HFFc6 (cell line): Measurements from ENCODE around the gene C9orf78. TPM values are rescaled to one million over a fixed set of nuclear protein-coding genes. Genes with fewer than 3 reads are reported as not detected.

Experiments used
- DNase-seq: peaks from one replicate; pipeline ENCODE4 v3.0.0-alpha.2; 2018
- H3K27ac Mint-ChIP-seq: 2 replicates; pipeline ENCODE4 v1.8.0; 2020; ENCODE audit warnings: mild to moderate bottlenecking, mixed read lengths
- H3K27me3 Mint-ChIP-seq: 2 replicates; pipeline ENCODE4 v1.8.0; 2021; ENCODE audit warnings: mild to moderate bottlenecking, moderate library complexity, mixed read lengths; ENCODE audit not compliant: insufficient read depth
- H3K36me3 Mint-ChIP-seq: 2 replicates; pipeline ENCODE4 v1.8.0; 2021; ENCODE audit warnings: low read depth, mixed read lengths
- H3K4me1 Mint-ChIP-seq: 2 replicates; pipeline ENCODE4 v1.8.0; 2020; ENCODE audit warnings: low read depth, mixed read lengths
- H3K4me3 Mint-ChIP-seq: 2 replicates; pipeline ENCODE4 v1.8.0; 2020; ENCODE audit warnings: mild to moderate bottlenecking, moderate library complexity, mixed read lengths
- H3K9me3 Mint-ChIP-seq: 2 replicates; pipeline ENCODE4 v1.8.0; 2020; ENCODE audit warnings: mild to moderate bottlenecking, mixed read lengths
- total RNA-seq, 6 experiments: library from RNA; stranded (reverse); fragmentation: NEBNext Ultra II Directional; extraction: Animal tissue kit (Norgen Biotek cat#: 25700); gene quantifications; 2 replicates in 1 of 6; 3 replicates in 5 of 6; pipeline ENCODE4 v1.2.3, GENCODE V29; 2021
- TF ChIP-seq, protein P1 (sequence below): fragments of 200-600 bp; sonication (generic); IDR thresholded peaks from 2 replicates; pipeline ENCODE4 v1.5.0; 2021; ENCODE audit warnings: antibody characterized with exemption, mild to moderate bottlenecking

Gene C9orf78
- total RNA-seq, 6 experiments from 2014 or later: 42.8 to 52.7 (median 48.5) TPM

DNA sequence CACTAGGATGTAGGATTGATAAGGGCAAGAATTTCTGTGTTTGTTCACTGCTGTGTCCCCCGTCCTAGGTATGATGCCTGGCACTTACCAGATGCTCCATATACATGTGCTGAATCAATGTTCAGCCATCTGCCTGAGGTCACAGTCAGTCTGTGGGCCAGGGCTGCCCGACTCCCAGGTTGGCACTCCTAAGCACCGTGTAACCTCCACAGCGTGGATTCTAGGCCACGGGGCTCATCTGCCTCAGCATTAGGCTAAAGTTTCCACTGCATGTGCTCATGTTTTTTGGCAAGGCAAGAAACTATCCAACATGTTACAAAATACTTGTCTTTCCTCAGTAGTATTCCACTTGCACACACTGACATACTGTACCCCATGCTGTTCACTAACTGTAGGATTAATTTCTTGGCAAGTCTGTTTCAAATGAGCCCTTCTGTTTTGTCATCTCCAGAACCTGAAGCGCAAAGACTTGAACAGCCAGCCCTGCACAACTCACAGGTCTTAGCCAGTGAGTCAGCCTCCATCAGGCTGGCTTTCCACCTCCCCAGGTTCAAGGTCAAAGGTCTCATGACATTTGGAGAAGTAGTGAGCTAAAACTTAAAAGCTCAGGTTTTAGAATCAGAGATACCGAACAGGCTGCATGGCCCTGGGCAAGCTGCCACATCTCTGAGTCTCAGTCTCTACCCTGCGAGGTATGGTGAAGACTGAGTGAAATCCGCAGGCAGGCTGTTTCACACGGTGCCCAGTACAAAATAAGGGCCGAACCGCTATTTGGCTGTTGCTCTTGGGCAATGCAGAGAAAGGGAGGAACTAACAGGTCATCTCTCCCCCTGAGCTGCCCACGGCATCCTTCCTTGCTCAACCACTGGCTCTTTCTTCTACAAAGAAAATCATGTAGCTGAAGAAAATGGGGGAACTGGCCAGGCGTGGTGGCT is 18.3 kb downstream of the C9orf78 start:
- peaks cover 7% of the 10 kb centered on the region for H3K27me3 Mint-ChIP-seq
- peaks cover 30% of the 10 kb centered on the region; the same call in 1 of the 2 replicates for H3K36me3 Mint-ChIP-seq
- TF ChIP-seq, protein P1, sequence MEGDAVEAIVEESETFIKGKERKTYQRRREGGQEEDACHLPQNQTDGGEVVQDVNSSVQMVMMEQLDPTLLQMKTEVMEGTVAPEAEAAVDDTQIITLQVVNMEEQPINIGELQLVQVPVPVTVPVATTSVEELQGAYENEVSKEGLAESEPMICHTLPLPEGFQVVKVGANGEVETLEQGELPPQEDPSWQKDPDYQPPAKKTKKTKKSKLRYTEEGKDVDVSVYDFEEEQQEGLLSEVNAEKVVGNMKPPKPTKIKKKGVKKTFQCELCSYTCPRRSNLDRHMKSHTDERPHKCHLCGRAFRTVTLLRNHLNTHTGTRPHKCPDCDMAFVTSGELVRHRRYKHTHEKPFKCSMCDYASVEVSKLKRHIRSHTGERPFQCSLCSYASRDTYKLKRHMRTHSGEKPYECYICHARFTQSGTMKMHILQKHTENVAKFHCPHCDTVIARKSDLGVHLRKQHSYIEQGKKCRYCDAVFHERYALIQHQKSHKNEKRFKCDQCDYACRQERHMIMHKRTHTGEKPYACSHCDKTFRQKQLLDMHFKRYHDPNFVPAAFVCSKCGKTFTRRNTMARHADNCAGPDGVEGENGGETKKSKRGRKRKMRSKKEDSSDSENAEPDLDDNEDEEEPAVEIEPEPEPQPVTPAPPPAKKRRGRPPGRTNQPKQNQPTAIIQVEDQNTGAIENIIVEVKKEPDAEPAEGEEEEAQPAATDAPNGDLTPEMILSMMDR: no peak
- H3K9me3 Mint-ChIP-seq: no peaks in the 10 kb centered on the region
- H3K4me3 Mint-ChIP-seq: no peak overlapping the region
- no peaks in the 10 kb centered on the region for H3K4me1 Mint-ChIP-seq
- no peak overlapping the region for H3K27ac Mint-ChIP-seq
- DNase-seq: no peak

DNA sequence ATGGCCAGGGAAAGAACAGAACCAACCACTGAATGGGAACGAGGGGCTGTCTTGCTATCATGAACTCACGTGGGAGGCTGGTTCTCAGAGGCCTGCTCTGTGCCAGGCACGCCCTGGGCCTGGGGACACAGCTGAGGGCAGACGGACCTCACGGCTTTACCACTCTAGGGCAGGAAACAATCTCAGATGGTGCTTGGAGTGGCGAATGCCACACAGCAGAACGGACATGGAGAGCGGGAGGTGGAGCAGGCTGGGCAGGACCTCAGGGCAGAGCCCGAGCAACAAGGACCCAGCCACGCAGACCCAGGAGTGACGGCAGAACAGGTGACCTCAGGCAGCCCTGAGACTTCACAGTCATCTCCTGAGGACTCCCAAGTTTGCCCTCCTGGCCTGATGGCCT is 19.8 kb downstream of the C9orf78 start:
- DNase-seq: no peak
- Mint-ChIP-seq H3K27me3 (peaks cover 7% of the 10 kb centered on the region), H3K27ac (no peak overlapping the region), H3K9me3 (no peaks in the 10 kb centered on the region), H3K4me3 (no peak overlapping the region), H3K36me3 (peaks cover 30% of the 10 kb centered on the region; the same call in 1 of the 2 replicates), H3K4me1 (no peaks in the 10 kb centered on the region)
- TF ChIP-seq, protein P1: no peak

DNA sequence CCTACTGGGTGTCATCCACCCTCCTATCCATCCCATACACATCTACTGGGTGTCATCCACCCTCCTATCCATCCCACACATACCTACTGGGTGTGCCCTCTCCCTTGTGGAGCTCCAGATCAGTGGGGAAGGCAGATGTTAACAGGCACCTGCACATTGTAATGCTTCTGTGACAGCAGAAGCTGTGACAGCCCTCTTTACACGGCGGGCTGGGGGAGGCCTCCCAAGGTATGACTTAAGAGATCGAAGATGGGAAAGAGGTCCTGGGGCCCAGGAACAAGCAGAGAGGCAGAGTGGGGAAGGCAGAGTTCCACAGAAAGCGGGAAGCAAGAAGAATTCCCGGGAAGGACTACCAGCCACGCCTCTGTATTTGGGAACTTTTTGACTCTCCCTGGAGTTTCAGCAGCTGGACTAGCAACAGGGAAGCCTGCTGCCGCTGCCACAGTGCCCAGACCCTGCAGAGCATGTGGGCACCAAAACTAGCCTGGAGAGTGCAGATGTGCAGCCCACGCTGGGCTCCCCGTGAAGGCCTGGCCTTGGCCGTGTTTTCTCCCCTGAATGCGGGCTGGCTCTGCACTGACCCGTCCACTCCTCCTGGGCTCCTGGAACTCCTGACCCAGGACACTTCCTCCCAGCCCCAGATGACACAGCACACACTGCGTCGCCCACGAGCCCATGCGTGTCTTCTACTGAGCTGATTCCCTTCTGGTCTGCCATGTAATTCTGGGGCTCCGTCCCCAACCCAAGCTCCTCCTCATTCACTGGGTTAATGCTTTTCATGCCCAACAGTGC is 20.4 kb downstream of the C9orf78 start:
- H3K4me1 Mint-ChIP-seq: no peaks in the 10 kb centered on the region
- H3K9me3 Mint-ChIP-seq: no peaks in the 10 kb centered on the region
- DNase-seq: no peak
- no peak overlapping the region for H3K27ac Mint-ChIP-seq
- TF ChIP-seq, protein P1: no peak
- no peak overlapping the region for H3K4me3 Mint-ChIP-seq
- H3K36me3 Mint-ChIP-seq: peaks cover 35% of the 10 kb centered on the region; the same call in 1 of the 2 replicates
- H3K27me3 Mint-ChIP-seq: peaks cover 7% of the 10 kb centered on the region

DNA sequence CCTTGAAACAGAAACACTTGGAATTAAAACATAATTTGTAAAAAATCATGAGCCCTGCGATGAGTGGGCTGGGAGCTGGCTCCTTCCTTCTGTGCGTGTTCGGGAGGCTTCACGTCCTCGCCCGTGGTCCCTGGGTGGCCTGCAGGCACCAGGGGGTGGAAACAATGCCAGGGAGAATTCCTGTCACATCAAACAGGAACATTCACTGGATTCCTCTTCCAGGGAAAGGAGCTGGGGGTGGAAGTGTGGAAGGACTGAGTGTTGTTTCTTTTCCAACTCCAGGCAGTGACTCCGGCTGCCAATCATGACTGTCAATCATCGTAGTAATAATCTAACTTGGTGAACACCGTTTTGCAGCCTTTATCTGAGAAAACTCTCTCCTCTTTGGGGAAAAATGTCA is 21.4 kb downstream of the C9orf78 start:
- peaks cover 7% of the 10 kb centered on the region for H3K27me3 Mint-ChIP-seq
- DNase-seq: no peak
- H3K27ac Mint-ChIP-seq: no peak overlapping the region
- H3K4me1 Mint-ChIP-seq: no peaks in the 10 kb centered on the region
- H3K4me3 Mint-ChIP-seq: no peak overlapping the region
- TF ChIP-seq, protein P1: no peak
- no peaks in the 10 kb centered on the region for H3K9me3 Mint-ChIP-seq
- peaks cover 30% of the 10 kb centered on the region; the same call in 1 of the 2 replicates for H3K36me3 Mint-ChIP-seq

DNA sequence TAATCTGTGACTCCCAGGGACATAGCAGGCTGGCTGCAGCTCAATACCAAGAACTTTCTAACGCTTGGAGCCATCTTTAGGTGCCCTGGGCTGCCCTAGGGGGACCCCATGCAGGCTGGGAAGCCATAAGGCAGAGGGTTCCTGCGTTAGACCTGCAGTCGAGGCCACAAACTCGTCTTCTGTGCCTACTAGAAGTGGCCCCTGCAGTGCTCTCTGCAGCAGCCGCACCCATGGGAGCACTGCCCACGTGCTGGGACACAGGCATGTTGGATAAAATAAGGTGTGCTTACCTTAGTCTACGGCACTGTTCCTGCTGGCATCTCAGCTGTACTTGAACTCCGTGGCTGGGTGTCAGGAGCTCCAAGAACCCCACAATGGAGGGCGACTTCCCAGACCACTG is 22.7 kb downstream of the C9orf78 start:
- H3K36me3 Mint-ChIP-seq: peaks cover 27% of the 10 kb centered on the region; the same call in 1 of the 2 replicates
- H3K4me1 Mint-ChIP-seq: no peaks in the 10 kb centered on the region
- no peak overlapping the region for H3K4me3 Mint-ChIP-seq
- peaks cover 7% of the 10 kb centered on the region for H3K27me3 Mint-ChIP-seq
- TF ChIP-seq, protein P1: no peak
- no peaks in the 10 kb centered on the region for H3K9me3 Mint-ChIP-seq
- no peak overlapping the region for H3K27ac Mint-ChIP-seq
- DNase-seq: no peak
